Upper lobe of left lung (tissue), 6 donors: ENCODE results near the gene DUSP15. TPM values are rescaled to one million over a fixed set of nuclear protein-coding genes. Genes with fewer than 3 reads are reported as not detected.
A peak's percentile ranks its signal among the peaks of the same experiment; 100 is the strongest.

ENCODE experiments used
- ATAC-seq, 2 donors: fragments of 200-7000 bp; cut with Tn5 transposase; one replicate each; pipeline ENCODE4 v1.9.1; 2022; ENCODE audit warnings: mild to moderate bottlenecking in 2 of 2, moderate library complexity in 2 of 2; ENCODE audit not compliant: low FRiP score in 2 of 2
- DNase-seq, 2 donors: peaks; one replicate each; pipeline ENCODE4 v3.0.0-alpha.2; 2019 to 2020
- H3K27ac ChIP-seq, 4 donors: fragments of 200-600 bp; sonication (generic); one replicate each; pipeline ENCODE4 v1.5.1; 2016 to 2019
- H3K27me3 ChIP-seq, 4 donors: fragments of 200-600 bp; sonication (generic); one replicate each; pipeline ENCODE4 v1.5.1; 2017 to 2019
- H3K36me3 ChIP-seq, 4 donors: fragments of 200-600 bp; sonication (generic); one replicate each; pipeline ENCODE4 v1.5.1; 2016 to 2019
- H3K4me1 ChIP-seq, 4 donors: fragments of 200-600 bp; sonication (generic); one replicate each; pipeline ENCODE4 v1.5.1; 2018 to 2019
- H3K4me3 ChIP-seq, 4 donors: fragments of 200-600 bp; sonication (generic); one replicate each; pipeline ENCODE4 v1.5.1; 2017 to 2019; ENCODE audit warnings: mild to moderate bottlenecking in 2 of 4, moderate library complexity in 1 of 4
- H3K9me3 ChIP-seq, 4 donors: fragments of 200-600 bp; sonication (generic); one replicate each; pipeline ENCODE4 v1.5.1; 2018 to 2019
- EP300 ChIP-seq, 4 donors: sonication (generic); formaldehyde crosslinking; IDR thresholded peaks; one replicate each; pipeline ENCODE4 v1.5.1; 2017; ENCODE audit warnings: antibody characterized with exemption in 4 of 4, control low read depth in 2 of 4
- POLR2A ChIP-seq, 4 donors: fragments of 450-650 bp; IDR thresholded peaks; one replicate each; pipeline ENCODE4 v1.5.1; 2016 to 2017; ENCODE audit warnings: antibody characterized with exemption in 4 of 4, mild to moderate bottlenecking in 2 of 4
- POLR2AphosphoS5 ChIP-seq, 2 donors: sonication (generic); formaldehyde crosslinking; IDR thresholded peaks; one replicate each; pipeline ENCODE4 v1.5.1; 2017; ENCODE audit warnings: antibody characterized with exemption in 2 of 2
- WGBS, 2 donors: methylation state at CpG; one replicate each; pipeline ENCODE4 v1.1.5; 2017 to 2018; 5-methylcytosine and 5-hydroxymethylcytosine counted together
- total RNA-seq, 6 donors: library from RNA; depleted of rRNA in 4 of 6; stranded (reverse); fragments of >200 nt in 4 of 6; gene quantifications; one replicate each; pipeline versions ENCODE4 v1.1.0 to v1.2.1, GENCODE V29; 2016 to 2021
- TF ChIP-seq, protein P1 (sequence below), 6 experiments: fragments of 450-650 bp in 4 of 6; fragments of 200-600 bp in 2 of 6; sonication (generic) in 2 of 6; IDR thresholded peaks; one replicate each; pipeline ENCODE4 v1.5.1; 2016 to 2019; ENCODE audit warnings: antibody characterized with exemption in 6 of 6
- donor health status: DM: no; HTN: no; CAD: no; lungs with moderate emphysema.
- donor health status: DM: no; HTN: yes; CAD: no; lungs with severe emphysema.

Gene DUSP15
- total RNA-seq, 6 donors from 2014 or later, result 0.69 to 1.7 (median 1.1) TPM; not detected in 1

DNA sequence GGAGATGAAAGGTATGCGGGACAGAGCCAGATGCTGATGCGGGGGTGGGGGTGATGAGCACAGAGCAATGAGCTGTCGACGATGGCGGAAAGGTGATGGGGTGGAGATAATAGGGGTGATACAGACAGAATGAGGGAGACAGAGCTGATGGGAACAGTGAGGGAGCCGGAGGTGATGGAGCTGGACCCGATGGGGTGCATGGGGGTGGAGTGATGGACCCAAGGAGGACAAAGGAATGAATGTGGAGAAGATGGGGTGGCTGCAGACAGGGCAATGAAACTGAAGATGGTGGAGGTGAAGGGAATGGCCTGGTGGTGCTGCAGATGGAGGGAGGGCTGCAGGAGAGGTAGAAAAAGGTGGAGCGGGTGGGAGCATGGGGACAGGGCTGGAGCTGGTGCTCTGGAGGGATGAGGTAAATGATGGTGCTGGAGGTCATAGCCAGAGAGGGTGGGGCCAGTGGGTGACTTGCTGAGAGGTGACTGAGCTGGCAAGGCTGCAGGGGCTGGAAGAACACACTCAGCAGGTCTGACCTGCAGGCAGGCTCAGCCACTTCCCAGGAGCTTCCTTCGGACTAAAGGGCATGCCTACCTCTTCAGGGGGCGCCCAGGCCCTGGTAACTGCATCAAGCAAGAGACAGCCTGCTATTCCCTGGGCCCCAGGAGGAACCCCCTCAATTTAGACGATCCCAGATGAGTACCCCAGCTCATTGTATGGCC is 18.9 kb downstream of the DUSP15 start:
- H3K4me1 ChIP-seq, result peaks cover 0 to 8% (median 4%) of the 10 kb centered on the region in 4 donors
- DNase-seq, result no peak
- no peak for ATAC-seq
- no peaks in the 10 kb centered on the region for H3K9me3 ChIP-seq
- TF ChIP-seq POLR2AphosphoS5 (IDR thresholded peaks at IDR 0.05), result no peak
- TF ChIP-seq EP300 (IDR thresholded peaks at IDR 0.05), result no peak
- H3K36me3 ChIP-seq, result no peaks in the 10 kb centered on the region
- H3K27ac ChIP-seq, result no peak overlapping the region
- 57 to 59% methylated on average over 11 of the region's 11 CpGs for WGBS, 2 donors
- peaks cover 0 to 18% (median 1%) of the 10 kb centered on the region in 4 donors for H3K27me3 ChIP-seq
- no peak overlapping the region for H3K4me3 ChIP-seq

DNA sequence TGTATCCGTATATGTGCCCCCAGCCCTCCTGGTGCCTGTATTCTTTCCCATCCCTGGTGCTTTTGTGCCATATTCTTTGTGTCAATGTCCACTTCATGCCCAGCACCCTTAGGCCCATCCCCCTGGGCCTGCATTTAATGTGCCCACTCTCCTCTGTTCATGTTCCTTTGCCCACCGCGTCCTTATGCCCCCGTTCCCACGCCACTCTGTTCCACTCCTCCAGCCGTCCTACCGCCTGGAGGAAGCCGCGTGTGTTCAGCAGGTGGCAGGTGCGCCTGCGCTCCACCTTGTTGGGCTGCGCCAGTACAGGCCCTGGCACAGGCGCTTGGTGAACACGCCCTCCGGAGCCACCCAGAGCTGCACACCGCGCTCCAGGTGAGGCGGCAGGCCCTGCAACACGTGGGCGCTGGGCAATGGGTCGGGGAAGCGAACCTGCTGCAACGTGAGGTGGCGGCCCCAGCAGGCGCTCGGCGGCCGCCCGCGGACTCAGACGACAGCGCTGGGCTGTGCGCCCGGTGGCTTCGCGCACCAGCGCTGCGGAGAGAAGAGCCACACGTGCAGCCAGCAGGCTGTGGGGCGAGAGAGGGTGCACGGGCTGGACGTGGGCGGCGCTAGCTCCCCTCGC is 20.9 kb downstream of the DUSP15 start:
- no peak for ATAC-seq
- Histone ChIP-seq H3K4me1 (peaks cover 0 to 8% (median 4%) of the 10 kb centered on the region in 4 donors), H3K9me3 (no peaks in the 10 kb centered on the region), H3K27me3 (peaks cover 0 to 18% (median 1%) of the 10 kb centered on the region in 4 donors), H3K36me3 (no peaks in the 10 kb centered on the region), H3K4me3 (no peak overlapping the region), H3K27ac (no peak overlapping the region)
- TF ChIP-seq POLR2AphosphoS5 (IDR thresholded peaks at IDR 0.05) (no peak), POLR2A (IDR thresholded peaks at IDR 0.05) (no peak), EP300 (IDR thresholded peaks at IDR 0.05) (no peak)
- TF ChIP-seq, protein P1, sequence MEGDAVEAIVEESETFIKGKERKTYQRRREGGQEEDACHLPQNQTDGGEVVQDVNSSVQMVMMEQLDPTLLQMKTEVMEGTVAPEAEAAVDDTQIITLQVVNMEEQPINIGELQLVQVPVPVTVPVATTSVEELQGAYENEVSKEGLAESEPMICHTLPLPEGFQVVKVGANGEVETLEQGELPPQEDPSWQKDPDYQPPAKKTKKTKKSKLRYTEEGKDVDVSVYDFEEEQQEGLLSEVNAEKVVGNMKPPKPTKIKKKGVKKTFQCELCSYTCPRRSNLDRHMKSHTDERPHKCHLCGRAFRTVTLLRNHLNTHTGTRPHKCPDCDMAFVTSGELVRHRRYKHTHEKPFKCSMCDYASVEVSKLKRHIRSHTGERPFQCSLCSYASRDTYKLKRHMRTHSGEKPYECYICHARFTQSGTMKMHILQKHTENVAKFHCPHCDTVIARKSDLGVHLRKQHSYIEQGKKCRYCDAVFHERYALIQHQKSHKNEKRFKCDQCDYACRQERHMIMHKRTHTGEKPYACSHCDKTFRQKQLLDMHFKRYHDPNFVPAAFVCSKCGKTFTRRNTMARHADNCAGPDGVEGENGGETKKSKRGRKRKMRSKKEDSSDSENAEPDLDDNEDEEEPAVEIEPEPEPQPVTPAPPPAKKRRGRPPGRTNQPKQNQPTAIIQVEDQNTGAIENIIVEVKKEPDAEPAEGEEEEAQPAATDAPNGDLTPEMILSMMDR (IDR thresholded peaks at IDR 0.05), result no peak
- DNase-seq, result no peak
- WGBS, 2 donors, result 37 to 71% methylated on average over 11 to 42 of the region's 45 CpGs

DNA sequence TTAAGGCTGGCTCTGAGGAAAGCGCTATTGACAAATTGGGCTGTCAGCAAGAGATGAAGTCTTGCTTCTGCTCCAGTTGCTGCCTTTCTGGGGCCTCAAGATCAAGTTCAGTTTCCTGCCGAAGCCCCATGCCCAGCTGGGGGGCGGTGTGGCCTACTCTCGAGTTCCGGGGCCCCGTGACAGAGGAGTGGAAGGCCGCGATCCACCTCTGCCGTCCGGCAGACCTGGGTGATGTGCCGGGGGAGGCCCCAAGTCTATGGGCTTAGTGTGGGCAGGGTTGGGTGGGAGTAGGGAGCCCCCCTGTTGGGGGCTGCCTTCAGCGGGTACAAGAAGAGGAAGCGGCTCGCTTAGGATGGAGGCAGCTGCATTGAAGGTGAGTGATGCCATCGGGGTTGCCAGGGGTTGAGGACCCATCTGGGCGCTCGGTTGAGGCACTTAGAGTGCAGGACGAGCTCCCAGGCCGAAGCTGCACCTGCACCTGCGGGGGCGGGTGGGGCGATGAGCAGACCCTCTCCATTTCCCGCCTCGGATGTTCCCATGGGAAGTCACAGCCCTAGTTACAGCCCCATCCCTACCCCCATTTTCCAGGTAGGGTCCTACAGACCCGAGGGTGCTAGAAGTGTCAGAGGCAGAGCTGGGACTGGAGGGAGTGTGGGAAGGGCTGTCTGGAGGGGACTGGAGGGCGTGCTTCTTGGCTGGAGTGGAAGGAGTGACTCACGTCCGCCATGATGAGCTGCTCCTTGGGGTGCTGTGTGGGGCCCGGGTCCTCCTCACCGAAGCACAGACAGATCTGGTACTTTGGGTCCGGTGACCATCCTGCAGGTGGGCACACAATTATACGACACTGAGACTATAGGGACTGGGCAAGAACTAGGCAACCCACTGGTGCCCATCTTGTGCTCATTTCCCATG is 22.0 kb downstream of the DUSP15 start:
- Histone ChIP-seq H3K4me1 (peaks cover 1 to 8% (median 4%) of the 10 kb centered on the region in 4 donors), H3K27ac (no peak overlapping the region), H3K36me3 (no peaks in the 10 kb centered on the region), H3K9me3 (no peaks in the 10 kb centered on the region), H3K27me3 (peaks cover 0 to 18% (median 1%) of the 10 kb centered on the region in 4 donors), H3K4me3 (no peak overlapping the region)
- no peak for TF ChIP-seq POLR2AphosphoS5 (IDR thresholded peaks at IDR 0.05)
- TF ChIP-seq, protein P1 (IDR thresholded peaks at IDR 0.05), result no peak
- no peak for TF ChIP-seq POLR2A (IDR thresholded peaks at IDR 0.05)
- no peak for TF ChIP-seq EP300 (IDR thresholded peaks at IDR 0.05)
- ATAC-seq, result no peak
- DNase-seq, result no peak
- 81 to 87% methylated on average over 28 to 31 of the region's 32 CpGs for WGBS, 2 donors

DNA sequence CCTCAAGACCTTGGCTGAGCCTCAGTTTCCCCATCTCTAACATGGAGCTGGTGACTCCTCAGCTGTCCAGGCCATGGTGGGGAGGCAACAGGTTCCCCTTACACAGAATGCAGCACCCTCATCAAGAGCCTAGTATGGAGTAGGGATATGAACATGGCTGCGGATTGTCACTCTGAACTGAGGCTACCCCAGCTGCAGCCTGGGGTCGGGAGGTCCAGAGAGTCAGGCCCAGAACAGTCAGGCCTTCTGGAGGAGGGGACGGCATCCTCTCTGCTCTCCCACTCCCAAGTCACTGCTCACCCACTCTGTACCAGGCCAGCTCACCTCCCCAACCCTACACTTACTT is 23.6 kb downstream of the DUSP15 start:
- Histone ChIP-seq H3K27ac (no peak overlapping the region), H3K9me3 (no peaks in the 10 kb centered on the region), H3K4me1 (peaks cover 0 to 9% (median 4%) of the 10 kb centered on the region in 4 donors), H3K4me3 (no peak overlapping the region), H3K27me3 (peaks cover 0 to 18% (median 1%) of the 10 kb centered on the region in 4 donors), H3K36me3 (no peaks in the 10 kb centered on the region)
- DNase-seq (no peak), ATAC-seq (no peak)
- WGBS, 2 donors, result 56 to 57% methylated on average over 1 to 3 of the region's 3 CpGs
- TF ChIP-seq, protein P1 (IDR thresholded peaks at IDR 0.05), result peak in 2 of 6 experiments; percentile 2 to 12
- no peak for TF ChIP-seq POLR2AphosphoS5 (IDR thresholded peaks at IDR 0.05)
- no peak for TF ChIP-seq EP300 (IDR thresholded peaks at IDR 0.05)
- TF ChIP-seq POLR2A (IDR thresholded peaks at IDR 0.05), result no peak
